Muscle of arm (tissue), 12 donors: ENCODE measurements around the gene CAPS. TPM values are rescaled to one million over a fixed set of nuclear protein-coding genes. Genes with fewer than 3 reads are reported as not detected.
"Not testable (repeated sequence)": the region's sequence is repeated elsewhere in the genome, so short reads cannot be mapped to it uniquely, and the experiment has no call there.

Experiments used
- DNase-seq: peaks from one replicate; pipeline ENCODE4 v3.0.0-alpha.2; 2013
- polyA plus RNA-seq, 12 donors: library from polyadenylated mRNA; unstranded; fragments of 120-200 nt; gene quantifications; one replicate each; pipeline ENCODE4 v1.2.1, GENCODE V29; 2013; ENCODE audit not compliant: insufficient read length in 12 of 12

CAPS gene
- polyA plus RNA-seq, 12 donors: 2.6 to 9.3 (median 4.8) TPM; not detected in 1

DNA sequence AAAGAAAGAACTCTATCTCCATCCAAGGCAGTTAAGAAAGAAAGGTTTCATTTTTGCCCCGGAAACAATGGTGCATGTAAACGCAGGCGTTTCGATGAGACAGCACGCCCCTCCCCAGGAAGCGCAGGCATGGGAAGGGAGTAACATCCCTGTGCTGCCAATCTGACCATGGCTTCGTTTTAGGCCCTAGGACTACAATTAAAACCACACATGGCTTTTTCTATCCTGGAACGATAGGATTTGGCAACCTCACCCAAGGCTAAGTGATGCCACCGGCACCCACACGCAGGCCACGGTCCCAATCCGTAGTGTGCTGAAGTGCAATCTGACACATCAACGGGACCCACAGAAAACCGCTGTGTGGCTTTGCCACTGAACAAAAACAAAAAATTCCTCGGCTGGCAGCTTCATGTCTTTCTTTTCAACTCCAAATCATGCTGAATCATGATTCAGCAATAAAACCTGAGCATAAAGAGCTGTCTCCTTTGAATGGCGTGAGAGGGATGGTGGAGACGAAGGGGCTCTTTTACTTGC lies 39.7 kb downstream of the CAPS start:
- DNase-seq: no peak

DNA sequence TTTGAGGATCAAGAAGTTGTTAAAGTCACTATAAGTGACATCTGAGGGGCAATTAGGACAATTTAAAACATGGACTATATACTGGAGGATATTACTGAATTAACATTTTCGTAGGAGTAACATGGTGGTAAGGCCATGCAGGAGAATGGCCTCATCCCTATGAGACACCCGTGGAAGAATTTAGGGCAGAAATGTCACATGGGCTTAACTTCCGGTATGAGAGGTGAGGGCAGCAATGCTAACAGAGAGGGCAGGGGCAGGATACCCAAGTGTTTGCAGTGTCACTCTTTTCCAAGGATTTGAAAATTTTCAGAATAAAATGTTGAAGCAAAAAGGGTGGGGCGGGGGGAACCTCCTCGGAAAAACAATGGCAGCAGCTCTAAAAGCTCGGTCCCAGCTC lies 40.2 kb downstream of the CAPS start:
- DNase-seq: no peak

DNA sequence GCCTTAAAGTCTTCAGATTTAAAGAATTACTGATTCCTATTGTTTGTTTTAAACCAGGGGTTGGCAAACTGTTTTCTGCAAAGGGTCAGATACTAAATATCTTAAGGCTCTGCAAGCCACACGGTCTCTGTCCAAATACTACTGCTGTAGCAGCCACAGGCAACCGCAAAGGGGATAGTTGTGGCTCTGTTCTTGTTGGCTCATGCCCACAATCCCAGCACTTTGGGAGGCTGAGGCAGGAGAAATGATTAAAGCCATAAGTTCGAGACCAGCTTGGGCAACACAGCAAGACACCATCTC lies 41.5 kb downstream of the CAPS start:
- DNase-seq: no peak

DNA sequence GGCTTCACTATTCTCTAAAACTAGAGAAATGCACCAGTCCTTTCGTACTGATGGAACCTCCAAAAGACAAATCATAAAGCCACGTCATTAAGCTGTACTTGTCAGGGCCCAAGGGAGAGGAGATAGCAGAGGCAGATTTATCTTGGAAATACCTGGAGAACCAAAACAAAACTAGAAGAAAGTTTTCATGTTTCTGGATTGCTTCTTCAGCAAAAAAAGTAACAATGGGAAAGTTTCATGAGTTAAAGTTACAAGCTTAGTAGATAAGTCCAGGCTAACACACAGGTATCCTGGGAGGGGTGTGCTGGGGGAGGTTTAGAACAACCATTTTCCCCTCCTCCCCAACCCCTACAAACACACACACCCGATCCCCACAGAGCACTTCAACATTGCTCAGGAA lies 42.3 kb downstream of the CAPS start:
- no peak for DNase-seq

DNA sequence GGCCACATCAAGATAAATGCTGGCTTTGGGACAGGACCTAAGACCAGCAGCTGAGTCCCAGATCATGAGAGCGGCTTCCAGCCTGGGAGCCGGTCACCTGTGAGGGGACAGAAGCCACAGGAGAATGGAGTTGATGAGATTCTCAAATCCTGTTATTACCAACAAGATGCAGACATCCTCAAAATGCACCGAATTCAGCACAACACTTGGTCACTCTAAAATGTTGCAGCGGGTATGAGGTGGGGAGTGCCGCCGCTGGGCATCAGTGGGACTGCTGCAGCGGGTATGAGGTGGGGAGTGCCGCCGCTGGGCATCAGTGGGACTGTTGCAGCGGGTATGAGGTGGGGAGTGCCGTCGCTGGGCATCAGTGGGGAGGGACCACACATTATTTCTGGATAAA lies 42.7 kb downstream of the CAPS start:
- DNase-seq: no peak

DNA sequence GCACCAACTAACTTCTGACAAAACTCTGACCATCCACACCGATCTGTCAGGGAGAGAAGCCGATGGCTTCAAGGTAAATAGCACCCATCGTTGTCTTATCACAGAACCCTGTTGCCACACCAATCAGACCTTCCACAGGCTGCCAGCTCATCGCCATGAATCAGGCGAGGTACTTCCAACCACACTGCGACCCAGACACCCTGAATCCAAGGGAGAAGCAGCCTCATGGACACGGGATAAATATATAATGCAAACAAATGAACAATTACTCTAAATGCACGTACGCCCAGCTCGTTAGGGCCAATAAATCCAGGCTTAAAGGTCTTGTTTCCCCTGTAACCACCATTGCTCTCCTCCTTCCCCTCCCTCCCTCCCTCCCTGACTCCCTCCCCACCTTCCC lies 43.1 kb downstream of the CAPS start:
- no peak for DNase-seq

DNA sequence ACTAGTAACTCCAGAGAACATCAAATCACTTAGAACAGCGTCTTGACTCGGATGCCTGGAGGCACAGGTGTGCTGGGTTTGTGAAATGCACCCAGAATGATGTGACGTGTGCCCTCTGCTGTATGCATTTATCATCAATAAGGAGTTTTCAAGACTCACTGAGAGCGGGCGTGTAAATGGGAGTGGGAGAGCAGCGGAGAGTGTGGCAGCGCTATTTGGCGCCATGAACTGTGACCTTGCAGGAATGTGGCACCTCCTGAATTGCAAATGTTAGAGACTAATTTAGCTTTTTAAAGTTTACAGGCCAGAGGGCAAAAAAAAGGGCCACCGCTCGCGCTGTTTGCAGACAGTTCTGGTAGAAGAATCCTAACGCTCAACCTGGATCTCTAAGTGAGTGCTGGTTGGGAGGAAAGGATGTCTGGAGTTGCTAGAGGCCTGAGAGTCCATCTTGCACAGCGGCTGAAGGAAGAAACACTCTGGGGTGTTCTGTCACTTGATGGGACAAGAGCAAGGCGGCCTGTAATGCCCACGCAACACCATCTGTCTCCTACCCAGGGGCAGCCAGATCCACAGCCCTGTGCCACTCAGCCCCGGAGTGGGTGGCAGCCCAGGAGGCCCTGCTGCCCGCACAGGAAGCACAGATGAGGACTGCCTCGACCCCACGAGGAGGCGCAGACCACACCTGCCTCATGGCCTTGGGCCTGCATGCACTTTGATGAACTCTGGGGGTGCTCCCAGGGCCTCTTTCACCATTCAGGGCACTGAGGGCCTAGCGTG lies 44.2 kb downstream of the CAPS start:
- DNase-seq: no peak

DNA sequence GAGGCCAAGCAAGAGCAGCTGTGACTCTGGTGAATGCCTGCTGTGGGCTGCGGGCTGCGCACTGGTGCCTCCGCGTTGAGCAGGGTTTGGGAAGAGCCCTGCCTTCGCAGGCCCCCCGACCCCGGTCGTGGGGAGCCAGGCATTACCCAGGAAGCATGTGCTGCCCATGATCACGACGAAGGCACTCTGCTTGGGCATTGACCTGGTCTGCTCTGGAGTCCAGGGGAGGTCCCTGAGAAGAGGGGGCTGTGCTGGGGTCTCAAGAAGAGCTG lies 44.7 kb downstream of the CAPS start:
- DNase-seq: no peak

DNA sequence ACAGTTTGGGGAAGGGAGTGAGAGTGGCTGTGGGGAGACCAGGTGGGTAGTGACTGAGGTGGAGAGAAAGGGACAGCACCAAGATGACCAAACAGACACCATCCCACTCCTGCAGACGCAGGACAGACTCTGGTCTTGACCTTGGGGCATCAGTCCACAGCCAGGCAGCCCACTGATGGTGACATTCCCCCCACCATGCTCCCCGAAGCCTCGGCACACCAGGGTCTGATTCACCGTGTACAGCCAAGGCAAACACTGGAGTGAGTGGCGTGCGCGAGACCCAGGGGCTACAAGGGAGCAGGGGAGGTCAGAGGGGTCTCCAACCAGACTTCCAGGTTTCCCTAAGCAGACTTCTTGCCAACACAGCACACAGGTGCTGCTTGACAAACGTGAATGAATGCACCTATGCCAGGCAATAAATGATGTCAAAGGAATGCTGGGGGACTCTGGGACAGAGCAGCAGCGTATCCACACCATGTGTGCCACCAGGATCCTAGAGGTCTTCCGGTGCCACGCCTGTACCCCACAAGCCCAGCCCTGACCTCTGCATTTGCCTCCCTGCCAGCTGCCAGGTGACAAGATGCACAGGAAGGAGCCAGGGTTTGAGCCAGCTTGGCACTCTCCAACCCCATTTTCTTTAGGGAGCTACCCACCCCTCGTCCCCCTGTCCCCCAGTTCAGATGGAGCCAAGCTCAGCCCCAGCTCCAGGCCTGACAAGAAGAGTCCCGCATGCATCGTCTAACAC lies 45.4 kb downstream of the CAPS start:
- no peak for DNase-seq

DNA sequence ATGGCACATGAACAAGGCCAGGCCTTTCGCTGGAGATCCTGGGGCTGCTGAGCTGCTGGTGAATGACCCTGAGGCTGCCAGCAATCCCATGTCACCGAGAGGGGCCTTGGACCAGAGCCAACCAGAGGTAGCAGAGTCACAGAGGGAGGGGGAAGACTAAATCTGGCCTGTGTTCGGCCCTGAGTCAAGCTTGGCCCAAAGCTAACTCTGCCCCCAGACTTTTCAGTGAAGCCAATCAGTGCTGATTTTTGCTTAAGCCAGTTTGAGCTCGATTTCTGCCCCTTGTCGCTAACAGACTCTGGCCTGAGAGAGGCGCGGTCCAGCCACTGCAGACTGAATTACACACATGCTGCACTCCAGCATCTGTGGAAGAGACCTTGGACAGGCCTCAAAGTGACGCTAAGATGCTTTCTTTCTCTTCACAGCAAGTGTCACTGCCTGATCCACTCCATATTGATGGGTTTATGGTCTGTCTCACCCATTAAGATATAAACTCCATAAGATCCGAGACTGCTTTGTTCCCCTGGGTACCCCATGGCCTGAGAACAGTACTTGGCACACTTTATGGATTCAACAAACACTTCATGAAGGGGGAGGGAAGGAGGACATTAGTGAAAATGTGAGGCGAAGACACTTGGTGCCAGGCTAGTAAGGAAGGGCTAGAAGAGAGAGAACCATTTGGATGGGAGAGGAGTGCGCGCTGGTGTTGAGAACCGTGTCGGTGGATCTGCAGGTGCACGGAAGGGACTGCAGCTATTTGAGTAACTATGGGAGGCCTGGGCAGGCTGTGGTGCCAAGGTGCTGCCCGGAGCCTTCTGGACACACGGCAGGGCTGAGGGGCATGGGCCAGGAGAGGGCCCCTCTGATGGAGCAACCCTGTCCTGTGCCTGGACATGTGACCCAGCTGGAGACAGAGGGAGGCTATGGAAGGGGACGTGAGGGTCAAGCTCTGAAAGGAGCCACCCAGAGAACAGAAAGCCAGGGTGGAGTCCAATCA lies 46.2 kb downstream of the CAPS start:
- no peak for DNase-seq

DNA sequence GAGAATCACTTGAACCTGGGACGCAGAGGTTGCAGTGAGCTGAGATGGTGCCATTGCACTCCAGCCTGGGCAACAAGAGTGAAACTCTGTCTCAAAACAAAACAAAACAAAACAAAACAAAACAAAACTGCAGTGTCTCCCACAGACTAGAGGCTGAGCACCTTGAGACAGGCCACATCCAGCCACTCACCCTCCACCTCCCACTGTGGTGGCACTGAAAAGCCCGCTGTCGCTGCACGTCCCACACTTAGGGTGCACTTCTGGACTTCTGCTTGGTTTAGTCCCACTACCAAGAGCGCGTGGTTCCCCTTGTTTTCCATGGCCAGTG lies 47.6 kb downstream of the CAPS start:
- DNase-seq: not testable (repeated sequence)

DNA sequence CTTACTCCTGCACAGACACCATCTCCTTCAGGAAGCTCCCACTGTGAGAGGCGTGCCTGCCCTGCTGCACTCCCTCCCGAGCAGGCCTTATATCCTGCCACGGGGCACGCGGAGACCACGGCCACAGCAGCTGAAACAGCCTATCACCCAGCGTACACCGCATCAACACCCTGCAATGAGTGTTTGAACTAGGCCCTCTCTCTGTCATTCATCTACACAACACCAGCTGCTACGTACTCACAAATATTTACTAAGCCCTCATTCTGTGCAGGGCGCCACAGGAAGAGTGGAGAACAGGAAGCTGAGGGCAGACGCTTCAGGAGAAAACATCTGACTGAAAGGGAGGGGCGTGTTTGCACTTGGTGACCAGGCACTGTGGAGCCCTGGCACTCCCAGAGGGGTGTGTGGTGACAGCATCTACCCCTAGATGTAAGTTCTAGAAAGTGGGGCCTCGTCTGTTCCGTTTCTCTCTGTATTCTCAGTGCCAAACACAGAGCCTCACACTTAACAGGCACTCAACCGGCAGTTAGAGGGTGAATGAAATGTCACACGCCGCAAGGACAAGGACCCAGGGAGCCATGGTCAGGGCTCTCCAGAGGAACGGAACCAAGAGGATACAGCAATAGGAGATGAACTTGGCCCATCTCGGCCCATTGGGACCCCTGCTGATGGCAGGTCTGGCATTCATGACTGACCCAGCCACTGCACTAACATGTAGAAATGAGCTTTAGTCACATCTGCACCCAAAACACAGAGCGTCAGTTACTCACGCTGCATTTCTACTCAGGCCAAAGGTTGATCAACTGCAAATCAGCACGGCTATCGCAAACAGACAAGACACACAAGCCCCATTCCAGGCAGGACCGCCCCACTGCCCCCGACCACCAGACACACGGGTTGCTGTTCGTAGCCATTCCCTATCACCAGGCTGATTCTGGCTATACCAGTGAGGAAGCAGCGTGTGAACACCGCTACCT lies 48.2 kb downstream of the CAPS start:
- no peak for DNase-seq

DNA sequence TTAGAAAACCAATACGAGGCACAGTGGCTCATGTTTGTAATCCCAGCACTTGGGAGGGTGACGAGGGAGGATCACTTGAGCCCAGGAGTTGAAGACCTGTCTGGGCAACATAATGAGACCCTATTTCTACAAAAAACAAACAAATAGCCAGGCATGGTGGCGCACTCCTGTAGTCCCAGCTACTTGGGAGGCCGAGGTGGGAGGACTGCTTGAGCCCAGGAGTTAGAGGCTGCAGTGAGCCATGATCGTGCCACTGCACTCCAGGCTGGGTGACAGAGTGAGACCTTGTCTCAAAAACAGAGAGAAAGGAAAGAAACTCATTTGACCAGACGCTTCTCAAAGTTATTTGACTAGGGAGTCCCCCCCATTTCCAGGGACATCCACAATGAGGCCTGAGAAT lies 49.2 kb downstream of the CAPS start:
- not testable (repeated sequence) for DNase-seq

DNA sequence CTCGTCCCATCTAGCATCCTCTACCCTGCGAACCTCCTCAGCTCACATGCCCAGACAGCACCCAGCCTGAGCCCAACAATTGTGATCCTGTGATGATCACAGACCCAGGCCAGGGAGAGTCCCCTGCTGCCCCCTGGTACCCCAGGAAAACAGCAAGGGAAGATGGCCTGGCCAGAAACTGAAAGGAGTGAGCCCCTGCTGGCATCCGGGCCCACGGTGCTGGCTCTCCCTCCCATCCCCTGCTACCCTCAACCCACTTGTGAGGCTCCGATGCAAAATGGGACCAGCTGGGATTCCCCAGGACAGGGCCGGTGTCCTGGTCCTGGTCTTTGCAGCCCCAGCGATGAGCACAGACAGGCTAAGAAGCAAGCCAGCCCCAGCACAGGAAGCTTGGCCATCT lies 49.8 kb downstream of the CAPS start:
- no peak for DNase-seq

DNA sequence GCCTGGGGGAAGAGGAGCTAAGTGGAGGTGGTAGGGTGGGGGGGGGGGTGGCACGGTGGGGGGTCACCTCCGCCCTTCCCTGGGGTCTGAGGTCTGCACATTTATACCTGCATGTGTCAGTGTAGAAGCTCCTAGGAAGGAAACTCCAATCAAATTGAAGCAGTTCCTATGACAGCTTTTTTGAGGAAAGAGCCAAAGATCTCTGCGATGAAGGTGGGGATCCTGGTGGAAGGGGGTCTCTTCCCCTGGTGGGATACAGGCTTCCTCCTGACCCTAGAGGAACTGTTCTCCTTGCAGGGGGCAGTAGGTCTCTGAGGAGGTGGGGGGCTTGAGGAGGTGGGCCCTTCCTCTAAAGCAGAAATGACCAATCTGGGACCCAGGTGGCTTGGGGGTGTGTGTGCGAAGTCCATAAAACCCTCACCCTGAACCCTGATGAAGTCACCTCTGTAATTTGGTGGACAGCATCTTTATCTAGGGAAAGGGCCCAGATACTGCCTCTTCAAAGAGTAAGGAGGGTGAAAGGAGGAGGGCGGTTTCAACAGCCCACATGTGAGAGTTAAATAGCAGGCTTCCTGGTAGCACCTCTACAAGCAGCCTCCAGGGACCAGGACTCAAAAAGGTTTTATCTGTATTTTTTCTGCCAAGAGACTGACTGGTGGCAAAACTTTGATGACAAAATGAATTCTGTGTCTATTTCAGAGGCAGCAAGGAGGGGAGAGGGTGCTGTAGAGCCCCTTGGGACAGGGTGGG lies 50.9 kb downstream of the CAPS start:
- no peak for DNase-seq

Other genes starting within 250 kb of the CAPS start
- gene MICOS13, start 233.7 kb upstream of the CAPS start, polyA plus RNA-seq: 100 to 1,000 TPM in 2 of 12 donors, 10 to 100 TPM in 9, not detected in 1; 58.2 to 116 (median 68.2) TPM
- 1 to 10 TPM in 10 of 12 donors, not detected in 2; 2.9 to 6.9 (median 4.9) TPM for gene HSD11B1L, start 233.2 kb upstream of the CAPS start, polyA plus RNA-seq
- 1,000 to 10,000 TPM in 11 of 12 donors, 100 to 1,000 TPM in 1; 913 to 2,217 (median 1,062) TPM for gene RPL36, start 224.0 kb upstream of the CAPS start, polyA plus RNA-seq
- gene LONP1, start 194.1 kb upstream of the CAPS start, polyA plus RNA-seq: 10 to 100 TPM in 11 of 12 donors, not detected in 1; 35.6 to 60.1 (median 42.4) TPM
- under 1 TPM in 1 of 12 donors, not detected in 11; 0.20 TPM for gene CATSPERD, start 193.6 kb upstream of the CAPS start, polyA plus RNA-seq
- gene PRR22, start 129.5 kb upstream of the CAPS start, polyA plus RNA-seq: 1 to 10 TPM in 8 of 12 donors, under 1 TPM in 2, not detected in 2; 0.62 to 4.4 (median 1.2) TPM
- 10 to 100 TPM in 11 of 12 donors, not detected in 1; 13.3 to 29.3 (median 17.7) TPM for gene DUS3L, start 123.1 kb upstream of the CAPS start, polyA plus RNA-seq
- 1 to 10 TPM in 2 of 12 donors, under 1 TPM in 7, not detected in 3; 0.14 to 4.2 (median 0.33) TPM for gene NRTN, start 109.2 kb upstream of the CAPS start, polyA plus RNA-seq
- gene FUT6, start 74.6 kb upstream of the CAPS start, polyA plus RNA-seq: under 1 TPM in 3 of 12 donors, not detected in 9; 0.15 to 0.40 (median 0.16) TPM
- gene FUT3, start 62.8 kb upstream of the CAPS start, polyA plus RNA-seq: 1 to 10 TPM in 1 of 12 donors, under 1 TPM in 5, not detected in 6; 0.15 to 1.4 (median 0.42) TPM
- under 1 TPM in 2 of 12 donors, not detected in 10; 0.11 to 0.21 TPM for gene FUT5, start 43.7 kb upstream of the CAPS start, polyA plus RNA-seq
- 100 to 1,000 TPM in 11 of 12 donors, not detected in 1; 138 to 197 (median 162) TPM for gene NDUFA11, start 10.5 kb upstream of the CAPS start, polyA plus RNA-seq
- gene VMAC, start 9.4 kb upstream of the CAPS start, polyA plus RNA-seq: 1 to 10 TPM in 11 of 12 donors, not detected in 1; 2.1 to 6.3 (median 4.0) TPM
- 10 to 100 TPM in 11 of 12 donors, not detected in 1; 36.6 to 89.2 (median 43.6) TPM for gene RANBP3, start 63.9 kb downstream of the CAPS start, polyA plus RNA-seq
- gene RFX2, start 196.2 kb downstream of the CAPS start, polyA plus RNA-seq: 10 to 100 TPM in 4 of 12 donors, 1 to 10 TPM in 7, not detected in 1; 3.9 to 19.9 (median 6.9) TPM
- 1 to 10 TPM in 4 of 12 donors, under 1 TPM in 5, not detected in 3; 0.12 to 1.9 (median 0.73) TPM for gene ACSBG2, start 221.4 kb downstream of the CAPS start, polyA plus RNA-seq